Neural cell (in vitro differentiated cells): ENCODE measurements around the gene EDRF1. TPM values are rescaled to one million over a fixed set of nuclear protein-coding genes. Genes with fewer than 3 reads are reported as not detected.

Experiments
- H2AFZ ChIP-seq: fragments of 200-600, 300-800 bp; sonication (generic), shearing (Covaris generic); 2 replicates; pipeline ENCODE4 v1.6.0; 2014; ENCODE audit warnings: low read depth, mild to moderate bottlenecking, antibody characterized with exemption, low read length, moderate library complexity
- H3F3A ChIP-seq: fragments of 200-600 bp; shearing (Covaris generic); 2 replicates; pipeline ENCODE4 v1.6.1; 2016; ENCODE audit warnings: mild to moderate bottlenecking, moderate library complexity, mixed read lengths, antibody characterized with exemption, low read length; ENCODE audit not compliant: insufficient read depth, poor library complexity, severe bottlenecking
- H3K27ac ChIP-seq: fragments of 200-600, 300-800 bp; sonication (generic), shearing (Covaris generic); 2 replicates; pipeline ENCODE4 v1.5.1; 2014; ENCODE audit warnings: mild to moderate bottlenecking, low read length, moderate library complexity
- H3K27me3 ChIP-seq: fragments of 300-800, 200-600 bp; sonication (generic), shearing (Covaris generic); 2 replicates; pipeline ENCODE4 v1.6.0; 2014; ENCODE audit warnings: mild to moderate bottlenecking, low read depth, low read length, moderate library complexity; ENCODE audit not compliant: insufficient read depth
- H3K36me3 ChIP-seq: fragments of 300-800, 200-600 bp; sonication (generic), shearing (Covaris generic); 2 replicates; pipeline ENCODE4 v1.5.1; 2014; ENCODE audit warnings: mild to moderate bottlenecking, antibody characterized with exemption, low read length, moderate library complexity; ENCODE audit not compliant: insufficient read depth
- H3K4me2 ChIP-seq: fragments of 300-800, 200-600 bp; sonication (generic), shearing (Covaris generic); 2 replicates; pipeline ENCODE4 v1.6.0; 2014; ENCODE audit warnings: mild to moderate bottlenecking, low read length
- H3K4me3 ChIP-seq: fragments of 300-800, 200-600 bp; sonication (generic), shearing (Covaris generic); 2 replicates; pipeline ENCODE4 v1.5.1; 2014; ENCODE audit warnings: mild to moderate bottlenecking, low read length, moderate library complexity
- H3K79me2 ChIP-seq: fragments of 200-600 bp; shearing (Covaris generic); replicated peaks from 2 replicates; pipeline ENCODE4 v1.6.0; 2014; ENCODE audit warnings: mild to moderate bottlenecking, low read length, moderate library complexity; ENCODE audit not compliant: insufficient read depth
- H3K9ac ChIP-seq: fragments of 300-800, 200-600 bp; sonication (generic), shearing (Covaris generic); 2 replicates; pipeline ENCODE4 v1.6.1; 2016; ENCODE audit warnings: mild to moderate bottlenecking, low read length, mixed read lengths
- H3K9me2 ChIP-seq: fragments of 200-600 bp; shearing (Covaris generic); 2 replicates; pipeline ENCODE4 v1.6.1; 2016; ENCODE audit warnings: mild to moderate bottlenecking, low read length, mixed read lengths; ENCODE audit not compliant: insufficient read depth
- H3K9me3 ChIP-seq: fragments of 200-600, 300-800 bp; sonication (generic), shearing (Covaris generic); 2 replicates; pipeline ENCODE4 v1.6.1; 2016; ENCODE audit warnings: mild to moderate bottlenecking, mixed run types, low read length, moderate library complexity, mixed read lengths
- H4K20me1 ChIP-seq: fragments of 200-600 bp; shearing (Covaris generic); 2 replicates; pipeline ENCODE4 v1.6.1; 2016; ENCODE audit warnings: mild to moderate bottlenecking, mixed run types; ENCODE audit not compliant: insufficient read depth
- CTCF ChIP-seq: fragments of 450-650 bp; IDR thresholded peaks from 2 replicates; pipeline ENCODE4 v1.5.1; 2014; ENCODE audit warnings: antibody characterized with exemption, mild to moderate bottlenecking, moderate library complexity; ENCODE audit not compliant: poor library complexity, severe bottlenecking
- EP300 ChIP-seq: fragments of 450-650 bp; conservative IDR thresholded peaks from 2 replicates; pipeline ENCODE4 v1.6.1; 2014; ENCODE audit warnings: antibody characterized with exemption, mild to moderate bottlenecking, moderate library complexity; ENCODE audit not compliant: poor library complexity, severe bottlenecking
- EZH2 ChIP-seq: fragments of 200-600, 300-800 bp; shearing (Covaris generic), sonication (generic); IDR thresholded peaks from 2 replicates; pipeline ENCODE4 v1.6.1; 2014; ENCODE audit warnings: antibody characterized with exemption, low read length, borderline replicate concordance, mild to moderate bottlenecking; ENCODE audit not compliant: insufficient read depth, poor library complexity, severe bottlenecking
- MXI1 ChIP-seq: fragments of 450-650 bp; conservative IDR thresholded peaks from 2 replicates; pipeline ENCODE4 v1.6.1; 2014; ENCODE audit warnings: antibody characterized with exemption, mild to moderate bottlenecking; ENCODE audit not compliant: poor library complexity, severe bottlenecking
- POLR2AphosphoS5 ChIP-seq: IDR thresholded peaks from 2 replicates; pipeline ENCODE4 v1.6.1; 2012
- RAD21 ChIP-seq: fragments of 450-650 bp; conservative IDR thresholded peaks from 2 replicates; pipeline ENCODE4 v1.6.1; 2014; ENCODE audit warnings: antibody characterized with exemption, mild to moderate bottlenecking, moderate library complexity
- REST ChIP-seq: IDR thresholded peaks from 2 replicates; pipeline ENCODE4 v1.6.1; 2012; ENCODE audit warnings: borderline replicate concordance
- SMC3 ChIP-seq: fragments of 450-650 bp; conservative IDR thresholded peaks from 2 replicates; pipeline ENCODE4 v1.6.1; 2014; ENCODE audit warnings: antibody characterized with exemption, mild to moderate bottlenecking, moderate library complexity; ENCODE audit not compliant: poor library complexity
- TAF1 ChIP-seq: IDR thresholded peaks from 2 replicates; pipeline ENCODE4 v1.6.1; 2012; ENCODE audit warnings: low read depth
- polyA plus RNA-seq: library from polyadenylated mRNA; depleted of rRNA; stranded (reverse); fragments of >200 nt; gene quantifications from 2 replicates; pipeline ENCODE4 v1.2.3, GENCODE V29; 2014

The EDRF1 gene
- polyA plus RNA-seq, 1 donor from 2014 or later: 54.1 TPM

GRCh38 chr10:125692601-125693523 is 26.6 kb upstream of the EDRF1 start:
- H3F3A ChIP-seq: no peaks in the 10 kb centered on the region
- H3K9me3 ChIP-seq: no peaks in the 10 kb centered on the region
- H3K9ac ChIP-seq: no peak overlapping the region
- no peaks in the 10 kb centered on the region for H3K9me2 ChIP-seq
- no peaks in the 10 kb centered on the region for H3K79me2 ChIP-seq
- no peaks in the 10 kb centered on the region for H3K36me3 ChIP-seq
- H3K27me3 ChIP-seq: no peaks in the 10 kb centered on the region
- H3K4me2 ChIP-seq: no peak overlapping the region
- H2AFZ ChIP-seq: no peak overlapping the region
- no peak overlapping the region for H3K27ac ChIP-seq
- no peak overlapping the region for H3K4me3 ChIP-seq
- no peaks in the 10 kb centered on the region for H4K20me1 ChIP-seq
- TF ChIP-seq EZH2 (no peak), CTCF (no peak)

GRCh38 chr10:125693524-125693847 is 26.0 kb upstream of the EDRF1 start:
- H3K4me2 ChIP-seq: no peak overlapping the region

More at GRCh38 chr10:125693524-125693847, 26.0 kb upstream of the EDRF1 start:
- Histone ChIP-seq H4K20me1 (no peaks in the 10 kb centered on the region), H3K36me3 (no peaks in the 10 kb centered on the region), H3K9ac (no peak overlapping the region), H3K4me3 (no peak overlapping the region), H3K9me2 (no peaks in the 10 kb centered on the region), H2AFZ (no peak overlapping the region), H3K27ac (no peak overlapping the region), H3K79me2 (no peaks in the 10 kb centered on the region), H3K27me3 (no peaks in the 10 kb centered on the region), H3K9me3 (no peaks in the 10 kb centered on the region), H3F3A (no peaks in the 10 kb centered on the region)
- TF ChIP-seq CTCF (no peak), REST (no peak), MXI1 (no peak), POLR2AphosphoS5 (no peak), EP300 (no peak), RAD21 (no peak), SMC3 (no peak), EZH2 (no peak), TAF1 (no peak)
